ENCODE data around the gene CACNA1G. TPM values are rescaled to one million over a fixed set of nuclear protein-coding genes. Genes with fewer than 3 reads are reported as not detected.

Gene CACNA1G
- total and polyA plus RNA-seq, 9 of the 15 experiments (the other 6 are each of a cell fraction or from before 2014, with no cell fraction given), result 0.01 TPM; not detected in 8

GRCh38 chr17:50640686-50641351 lies 80.3 kb downstream of the CACNA1G start (continued):
- TF ChIP-seq ZNF274 (IDR thresholded peaks at IDR 0.05; ENCODE audit: borderline replicate concordance, low read depth, low read length) (no peak), MXD1 (CRISPR knock-in tag; IDR thresholded peaks at IDR 0.05; ENCODE audit: borderline replicate concordance, poor library complexity, severe bottlenecking) (no peak), CREB3L1 (IDR thresholded peaks at IDR 0.05; ENCODE audit: borderline replicate concordance, low read depth) (peak; percentile 64; the same call in 1 of the 2 replicates), EGR1 (conservative IDR thresholded peaks at IDR 0.05) (peak; percentile 79), SNIP1 (IDR thresholded peaks at IDR 0.05; ENCODE audit: low read depth) (no peak), MTA2 (IDR thresholded peaks at IDR 0.05; ENCODE audit: low read depth) (0 out of 2 replicates have a peak, but pooled peaks have one; percentile 33), ZNF24 (IDR thresholded peaks at IDR 0.05) (peak; percentile 47; the same call in 1 of the 2 replicates), ZBTB5 (IDR thresholded peaks at IDR 0.05) (no peak), ZNF551 (CRISPR knock-in tag; IDR thresholded peaks at IDR 0.05) (no peak), SAFB2 (IDR thresholded peaks at IDR 0.05; ENCODE audit: borderline replicate concordance, low read depth, low read length, severe bottlenecking) (no peak), ZNF444 (CRISPR knock-in tag; IDR thresholded peaks at IDR 0.05) (no peak), MEF2D (tag; conservative IDR thresholded peaks at IDR 0.05; ENCODE audit: low read depth) (no peak), HIVEP1 (CRISPR knock-in tag; IDR thresholded peaks at IDR 0.05) (no peak), ZNF395 (CRISPR knock-in tag; IDR thresholded peaks at IDR 0.05) (no peak), ZKSCAN3 (CRISPR knock-in tag; IDR thresholded peaks at IDR 0.05) (no peak), ZBTB9 (CRISPR knock-in tag; IDR thresholded peaks at IDR 0.05) (no peak), ZNF253 (CRISPR knock-in tag; conservative IDR thresholded peaks at IDR 0.05) (no peak), PHB (CRISPR knock-in tag; IDR thresholded peaks at IDR 0.05) (no peak), HDAC1 (IDR thresholded peaks at IDR 0.05) (no peak; a peak in 1 of 4 replicates), ZNF41 (CRISPR knock-in tag; conservative IDR thresholded peaks at IDR 0.05) (no peak), MCM3 (IDR thresholded peaks at IDR 0.05) (no peak), FOXJ2 (tag; IDR thresholded peaks at IDR 0.05) (peak; percentile 32; the same call in 1 of the 2 replicates), EP300 (IDR thresholded peaks at IDR 0.05; ENCODE audit: low read length) (peak; percentile 52), ZNF79 (CRISPR knock-in tag; IDR thresholded peaks at IDR 0.05; ENCODE audit: low read depth) (no peak)
